Measurements from ENCODE around the gene PROM2.

Gene PROM2

DNA sequence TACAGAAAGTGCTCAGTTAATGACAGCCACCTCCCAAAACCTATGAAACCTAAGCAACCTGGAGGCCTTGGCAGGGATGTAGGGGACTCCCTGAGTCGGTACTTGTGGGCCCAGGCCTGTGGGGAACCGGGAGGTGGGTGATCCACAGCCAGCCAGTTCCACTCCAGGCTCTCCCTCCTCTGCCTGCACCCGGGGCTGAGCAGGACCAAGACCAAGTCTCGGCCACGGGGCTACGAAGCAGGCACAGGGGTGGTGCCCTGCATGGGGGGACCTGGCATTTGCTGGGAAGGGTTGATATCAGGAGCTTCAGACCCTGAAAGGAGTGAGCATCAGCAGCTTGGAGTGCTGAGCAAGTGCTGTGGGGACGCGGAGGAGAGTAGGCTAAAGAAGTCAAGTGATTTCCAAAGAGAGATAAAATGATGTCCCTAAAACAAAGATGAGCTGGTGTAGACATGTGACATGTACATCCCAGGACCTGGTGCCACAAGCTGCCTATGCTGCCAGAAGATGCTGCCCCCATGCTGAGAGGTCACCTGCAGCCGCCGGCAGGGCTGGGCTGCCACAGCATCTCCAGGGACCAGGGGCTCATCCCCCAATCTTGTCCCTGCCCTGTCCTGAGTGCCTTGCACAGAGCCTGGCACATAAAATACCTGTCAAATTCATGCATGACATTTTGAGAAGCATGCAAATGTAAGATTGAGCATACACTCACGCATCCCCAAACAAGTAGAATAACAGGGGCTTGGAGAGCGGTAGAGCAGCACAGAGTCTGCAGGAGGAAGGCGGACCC is 44.4 kb downstream of the PROM2 start:
- H3K9ac ChIP-seq (ENCODE audit: low read depth in 1 of 2, low read length in 2 of 2) = no peak overlapping the region
- no peaks in the 10 kb centered on the region for H3K36me3 ChIP-seq (ENCODE audit: control insufficient read depth in 1 of 2, insufficient read depth in 2 of 2, low read length in 2 of 2)

DNA sequence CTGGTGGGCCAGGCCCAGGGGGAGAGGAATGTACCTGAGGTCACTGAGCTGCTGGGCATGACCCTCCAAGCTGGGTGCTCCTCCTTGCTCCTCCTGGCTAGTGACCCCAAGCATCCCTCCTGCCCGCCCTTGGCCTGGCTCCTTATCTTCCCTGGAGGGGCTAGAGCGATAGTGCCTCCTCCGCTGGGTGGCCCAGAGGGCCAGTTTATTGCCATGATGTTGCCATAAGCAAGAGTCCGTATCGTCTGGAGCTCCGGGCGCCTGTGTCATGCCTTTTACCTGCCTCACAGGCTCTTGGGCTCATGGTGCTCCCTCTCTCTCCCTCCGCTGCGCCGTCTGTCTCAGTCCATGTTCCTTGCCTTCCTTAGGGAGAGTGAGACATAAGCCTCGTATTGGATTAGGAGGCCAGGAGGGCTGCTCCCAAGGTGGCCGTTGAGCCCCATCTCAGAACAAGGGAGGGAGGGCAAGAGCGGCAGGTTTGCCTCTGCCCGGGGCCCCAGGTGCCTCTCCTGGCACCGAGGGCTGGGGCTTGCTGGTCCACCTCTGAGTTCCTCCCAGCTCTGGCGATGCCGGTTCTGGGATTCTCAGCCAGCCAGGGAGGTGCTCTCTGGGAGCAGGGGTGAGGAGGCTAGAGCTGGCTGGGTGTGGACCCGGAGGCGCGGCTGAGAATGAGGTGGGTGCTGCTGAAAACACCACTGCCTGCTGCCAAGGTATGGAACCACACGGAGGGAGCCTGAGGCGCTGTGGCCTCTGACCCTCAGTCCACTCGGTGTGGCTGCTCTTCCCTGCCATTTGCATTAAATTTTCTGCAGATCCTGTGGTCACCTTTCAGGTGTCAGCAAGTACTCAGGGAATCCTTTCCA is 45.5 kb downstream of the PROM2 start:
- Histone ChIP-seq H3K27me3 (ENCODE audit: control insufficient read depth in 1 of 2, insufficient read depth in 2 of 2, low read length in 2 of 2) (no peaks in the 10 kb centered on the region), H3K9me3 (ENCODE audit: control insufficient read depth in 1 of 2, low read length in 2 of 2) (no peaks in the 10 kb centered on the region), H3K4me3 (ENCODE audit: low read depth in 1 of 2, low read length in 2 of 2) (no peak overlapping the region), H3K36me3 (ENCODE audit: control insufficient read depth in 1 of 2, insufficient read depth in 2 of 2, low read length in 2 of 2) (no peaks in the 10 kb centered on the region), H3K9ac (ENCODE audit: low read depth in 1 of 2, low read length in 2 of 2) (no peak overlapping the region), H3K27ac (ENCODE audit: low read depth, low read length) (no peak overlapping the region), H3K4me1 (ENCODE audit: control insufficient read depth in 1 of 2, insufficient read depth in 2 of 2, low read length in 2 of 2) (no peaks in the 10 kb centered on the region)

More for the DNA sequence above, 44.4 kb downstream of the PROM2 start:
- Histone ChIP-seq H3K9me3 (ENCODE audit: control insufficient read depth in 1 of 2, low read length in 2 of 2) (no peaks in the 10 kb centered on the region), H3K27ac (ENCODE audit: low read depth, low read length) (no peak overlapping the region), H3K4me1 (ENCODE audit: control insufficient read depth in 1 of 2, insufficient read depth in 2 of 2, low read length in 2 of 2) (no peaks in the 10 kb centered on the region), H3K27me3 (ENCODE audit: control insufficient read depth in 1 of 2, insufficient read depth in 2 of 2, low read length in 2 of 2) (no peaks in the 10 kb centered on the region), H3K4me3 (ENCODE audit: low read depth in 1 of 2, low read length in 2 of 2) (no peak overlapping the region)

GRCh38 chr2:95320344-95320712 is 46.1 kb downstream of the PROM2 start:
- H3K9ac ChIP-seq (ENCODE audit: low read depth in 1 of 2, low read length in 2 of 2) = no peak overlapping the region
- H3K4me1 ChIP-seq (ENCODE audit: control insufficient read depth in 1 of 2, insufficient read depth in 2 of 2, low read length in 2 of 2) = no peaks in the 10 kb centered on the region
- H3K36me3 ChIP-seq (ENCODE audit: control insufficient read depth in 1 of 2, insufficient read depth in 2 of 2, low read length in 2 of 2) = no peaks in the 10 kb centered on the region
- no peak overlapping the region for H3K27ac ChIP-seq (ENCODE audit: low read depth, low read length)
- no peaks in the 10 kb centered on the region for H3K27me3 ChIP-seq (ENCODE audit: control insufficient read depth in 1 of 2, insufficient read depth in 2 of 2, low read length in 2 of 2)
- H3K9me3 ChIP-seq (ENCODE audit: control insufficient read depth in 1 of 2, low read length in 2 of 2) = no peaks in the 10 kb centered on the region
- no peak overlapping the region for H3K4me3 ChIP-seq (ENCODE audit: low read depth in 1 of 2, low read length in 2 of 2)

DNA sequence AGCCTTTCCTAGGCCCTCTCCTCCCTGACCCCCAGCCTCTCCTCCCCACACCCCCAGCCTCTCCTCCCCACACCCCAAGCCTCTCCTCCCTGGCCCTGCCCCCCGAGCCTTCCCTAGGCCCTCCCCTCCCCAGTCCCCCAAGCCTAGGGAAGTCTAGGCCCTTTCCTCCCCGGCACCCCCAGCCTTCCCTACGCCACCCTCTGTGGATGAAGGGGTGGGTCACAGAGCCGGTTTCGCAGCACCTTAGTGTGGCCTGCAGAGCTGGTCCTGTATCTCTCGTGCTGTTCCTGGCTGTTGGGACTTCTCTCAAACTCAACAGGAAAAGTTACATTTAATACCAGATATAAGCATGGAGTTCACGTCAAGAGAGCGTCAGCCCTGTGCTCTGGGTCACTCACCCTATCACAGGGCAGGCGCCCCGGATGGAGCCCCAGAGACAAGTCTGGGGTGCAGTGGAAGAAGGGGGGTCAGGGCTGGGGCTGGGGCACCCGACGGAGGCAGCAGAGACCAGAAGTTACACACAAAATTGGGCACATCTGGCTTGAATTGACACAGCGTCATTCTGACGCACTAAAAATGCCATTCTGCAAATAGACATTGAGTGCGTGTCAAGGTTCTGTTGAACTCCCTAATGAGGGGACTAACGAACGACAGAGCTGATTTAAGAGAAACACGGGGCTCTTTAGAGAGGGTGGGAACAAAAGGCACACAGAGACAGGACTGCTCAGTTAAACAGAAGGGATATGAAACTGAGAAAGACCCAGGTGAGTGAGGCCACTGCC is 46.9 kb downstream of the PROM2 start:
- H3K4me1 ChIP-seq (ENCODE audit: control insufficient read depth in 1 of 2, insufficient read depth in 2 of 2, low read length in 2 of 2) = no peaks in the 10 kb centered on the region
- no peak overlapping the region for H3K9ac ChIP-seq (ENCODE audit: low read depth in 1 of 2, low read length in 2 of 2)
- no peaks in the 10 kb centered on the region for H3K27me3 ChIP-seq (ENCODE audit: control insufficient read depth in 1 of 2, insufficient read depth in 2 of 2, low read length in 2 of 2)
- H3K4me3 ChIP-seq (ENCODE audit: low read depth in 1 of 2, low read length in 2 of 2) = no peak overlapping the region
- H3K36me3 ChIP-seq (ENCODE audit: control insufficient read depth in 1 of 2, insufficient read depth in 2 of 2, low read length in 2 of 2) = no peaks in the 10 kb centered on the region
- no peak overlapping the region for H3K27ac ChIP-seq (ENCODE audit: low read depth, low read length)
- H3K9me3 ChIP-seq (ENCODE audit: control insufficient read depth in 1 of 2, low read length in 2 of 2) = no peaks in the 10 kb centered on the region

GRCh38 chr2:95323347-95324155 is 49.3 kb downstream of the PROM2 start:
- Histone ChIP-seq H3K27ac (ENCODE audit: low read depth, low read length) (no peak overlapping the region), H3K4me3 (ENCODE audit: low read depth in 1 of 2, low read length in 2 of 2) (no peak overlapping the region), H3K9me3 (ENCODE audit: control insufficient read depth in 1 of 2, low read length in 2 of 2) (no peaks in the 10 kb centered on the region), H3K9ac (ENCODE audit: low read depth in 1 of 2, low read length in 2 of 2) (no peak overlapping the region), H3K4me1 (ENCODE audit: control insufficient read depth in 1 of 2, insufficient read depth in 2 of 2, low read length in 2 of 2) (no peaks in the 10 kb centered on the region), H3K27me3 (ENCODE audit: control insufficient read depth in 1 of 2, insufficient read depth in 2 of 2, low read length in 2 of 2) (no peaks in the 10 kb centered on the region), H3K36me3 (ENCODE audit: control insufficient read depth in 1 of 2, insufficient read depth in 2 of 2, low read length in 2 of 2) (no peaks in the 10 kb centered on the region)

DNA sequence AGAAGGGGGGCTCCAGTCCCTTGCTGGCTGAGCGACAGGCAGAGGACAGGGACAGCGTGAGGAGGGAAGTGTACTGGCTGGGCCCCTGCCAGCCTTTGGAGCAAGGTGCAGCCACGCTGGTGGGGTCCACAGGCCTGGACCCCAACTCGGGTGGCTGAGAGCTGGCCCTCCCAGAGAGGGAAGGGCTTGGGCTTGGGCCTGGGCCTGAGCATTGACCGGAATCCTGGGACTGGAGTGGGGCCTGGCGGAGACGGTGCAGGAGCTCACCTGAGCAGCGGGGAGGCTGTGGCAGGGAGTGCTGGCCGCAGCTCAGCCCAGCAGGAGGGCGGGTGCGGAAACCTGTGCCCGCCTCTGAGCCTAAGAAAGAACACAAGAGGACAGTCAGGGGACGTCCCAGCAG is 50.8 kb downstream of the PROM2 start:
- Histone ChIP-seq H3K4me3 (ENCODE audit: low read depth in 1 of 2, low read length in 2 of 2) (no peak overlapping the region), H3K4me1 (ENCODE audit: control insufficient read depth in 1 of 2, insufficient read depth in 2 of 2, low read length in 2 of 2) (no peaks in the 10 kb centered on the region), H3K9me3 (ENCODE audit: control insufficient read depth in 1 of 2, low read length in 2 of 2) (no peaks in the 10 kb centered on the region), H3K27ac (ENCODE audit: low read depth, low read length) (no peak overlapping the region), H3K27me3 (ENCODE audit: control insufficient read depth in 1 of 2, insufficient read depth in 2 of 2, low read length in 2 of 2) (no peaks in the 10 kb centered on the region), H3K36me3 (ENCODE audit: control insufficient read depth in 1 of 2, insufficient read depth in 2 of 2, low read length in 2 of 2) (no peaks in the 10 kb centered on the region), H3K9ac (ENCODE audit: low read depth in 1 of 2, low read length in 2 of 2) (no peak overlapping the region)

DNA sequence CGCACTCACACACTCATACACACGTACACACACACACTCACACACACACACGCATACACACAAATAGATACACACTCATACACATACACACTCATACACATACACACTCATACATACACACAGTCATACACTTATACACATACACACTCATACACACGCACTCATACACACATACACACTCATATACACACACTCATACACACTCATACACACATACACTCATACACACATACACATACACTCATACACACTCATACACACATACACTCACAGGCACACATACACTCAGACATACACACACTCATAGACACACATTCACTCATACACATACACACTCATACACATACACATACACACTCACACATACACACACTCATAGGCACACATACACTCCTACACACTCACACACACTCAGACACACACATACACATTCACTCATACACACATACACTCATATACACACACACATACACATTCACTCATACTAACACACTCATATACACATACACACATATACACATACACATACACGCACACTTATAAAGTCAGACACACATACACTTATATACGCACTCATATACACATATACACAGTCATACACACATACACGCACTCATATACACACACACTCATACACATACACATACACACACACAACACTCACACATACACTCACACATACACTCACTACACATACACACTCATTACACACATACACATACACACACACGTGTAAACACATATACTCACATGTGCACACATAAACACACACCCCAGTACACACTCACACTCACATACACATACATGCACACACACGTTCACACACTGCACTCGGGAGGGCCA is 51.6 kb downstream of the PROM2 start:
- H3K4me3 ChIP-seq (ENCODE audit: low read depth in 1 of 2, low read length in 2 of 2) = no peak overlapping the region
- H3K9ac ChIP-seq (ENCODE audit: low read depth in 1 of 2, low read length in 2 of 2) = no peak overlapping the region
- H3K27me3 ChIP-seq (ENCODE audit: control insufficient read depth in 1 of 2, insufficient read depth in 2 of 2, low read length in 2 of 2) = no peaks in the 10 kb centered on the region
- H3K36me3 ChIP-seq (ENCODE audit: control insufficient read depth in 1 of 2, insufficient read depth in 2 of 2, low read length in 2 of 2) = no peaks in the 10 kb centered on the region
- H3K9me3 ChIP-seq (ENCODE audit: control insufficient read depth in 1 of 2, low read length in 2 of 2) = no peaks in the 10 kb centered on the region
- H3K27ac ChIP-seq (ENCODE audit: low read depth, low read length) = no peak overlapping the region
- H3K4me1 ChIP-seq (ENCODE audit: control insufficient read depth in 1 of 2, insufficient read depth in 2 of 2, low read length in 2 of 2) = no peaks in the 10 kb centered on the region

GRCh38 chr2:95326433-95327140 is 52.3 kb downstream of the PROM2 start:
- Histone ChIP-seq H3K36me3 (ENCODE audit: control insufficient read depth in 1 of 2, insufficient read depth in 2 of 2, low read length in 2 of 2) (no peaks in the 10 kb centered on the region), H3K9me3 (ENCODE audit: control insufficient read depth in 1 of 2, low read length in 2 of 2) (no peaks in the 10 kb centered on the region), H3K27me3 (ENCODE audit: control insufficient read depth in 1 of 2, insufficient read depth in 2 of 2, low read length in 2 of 2) (no peaks in the 10 kb centered on the region), H3K4me3 (ENCODE audit: low read depth in 1 of 2, low read length in 2 of 2) (no peak overlapping the region), H3K9ac (ENCODE audit: low read depth in 1 of 2, low read length in 2 of 2) (no peak overlapping the region), H3K27ac (ENCODE audit: low read depth, low read length) (no peak overlapping the region), H3K4me1 (ENCODE audit: control insufficient read depth in 1 of 2, insufficient read depth in 2 of 2, low read length in 2 of 2) (no peaks in the 10 kb centered on the region)
